ENCODE measurements around the gene RPP25L. TPM values are rescaled to one million over a fixed set of nuclear protein-coding genes. Genes with fewer than 3 reads are reported as not detected.

Gene RPP25L, protein sequence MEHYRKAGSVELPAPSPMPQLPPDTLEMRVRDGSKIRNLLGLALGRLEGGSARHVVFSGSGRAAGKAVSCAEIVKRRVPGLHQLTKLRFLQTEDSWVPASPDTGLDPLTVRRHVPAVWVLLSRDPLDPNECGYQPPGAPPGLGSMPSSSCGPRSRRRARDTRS
- total RNA-seq (21.9 TPM), polyA plus RNA-seq (ENCODE audit: insufficient read depth, low read depth, low replicate concordance) (73.8 TPM)
- long read RNA-seq, donor 1, transcript RPP25L-202 (2 exons, 888 nt), result major isoform, 23 of 28 reads
- long read RNA-seq, donor 1, transcript RPP25L-201 (2 exons, 1,092 nt), result minor isoform, 5 of 28 reads
- long read RNA-seq, donor 1, partial matches to known transcripts, result 0 of 28 reads
- long read RNA-seq, donor 1, other reads (novel, unspliced or antisense), result 0 of 28 reads
- long read RNA-seq, donor 2, transcript RPP25L-202 (2 exons, 888 nt), result major isoform, 18 of 44 reads
- long read RNA-seq, donor 2, partial matches to known transcripts, result 23 of 44 reads
- long read RNA-seq, donor 2, other reads (novel, unspliced or antisense), result 0 of 44 reads
- long read RNA-seq, donor 3, transcript RPP25L-201 (2 exons, 1,092 nt), result minor isoform, 7 of 49 reads
- long read RNA-seq, donor 3, transcript RPP25L-202 (2 exons, 888 nt), result major isoform, 22 of 49 reads
- long read RNA-seq, donor 3, partial matches to known transcripts, result 20 of 49 reads
- long read RNA-seq, donor 3, other reads (novel, unspliced or antisense), result 0 of 49 reads
- long read RNA-seq, donor 4, transcript RPP25L-202 (2 exons, 888 nt), result major isoform, 14 of 15 reads
- long read RNA-seq, donor 4, partial matches to known transcripts, result 0 of 15 reads
- long read RNA-seq, donor 4, other reads (novel, unspliced or antisense), result 0 of 15 reads
- long read RNA-seq, donor 5, partial matches to known transcripts, result 0 of 1 reads
- long read RNA-seq, donor 5, other reads (novel, unspliced or antisense), result 0 of 1 reads
- long read RNA-seq, donor 6, transcript RPP25L-202 (2 exons, 888 nt), result major isoform, 53 of 106 reads
- long read RNA-seq, donor 6, partial matches to known transcripts, result 50 of 106 reads
- long read RNA-seq, donor 6, other reads (novel, unspliced or antisense), result 0 of 106 reads
- long read RNA-seq, donor 7, transcript RPP25L-202 (2 exons, 888 nt), result major isoform, 6 of 9 reads
- long read RNA-seq, donor 7, partial matches to known transcripts, result 0 of 9 reads
- long read RNA-seq, donor 7, other reads (novel, unspliced or antisense), result 2 of 9 reads
- long read RNA-seq, donor 8, transcript RPP25L-202 (2 exons, 888 nt), result major isoform, 16 of 18 reads
- long read RNA-seq, donor 8, partial matches to known transcripts, result 0 of 18 reads
- long read RNA-seq, donor 8, other reads (novel, unspliced or antisense), result 0 of 18 reads
- long read RNA-seq, donor 9, transcript RPP25L-202 (2 exons, 888 nt), result major isoform, 17 of 19 reads
- long read RNA-seq, donor 9, partial matches to known transcripts, result 0 of 19 reads
- long read RNA-seq, donor 9, other reads (novel, unspliced or antisense), result 0 of 19 reads
- long read RNA-seq, donor 10, transcript RPP25L-202 (2 exons, 888 nt), result major isoform, 15 of 15 reads
- long read RNA-seq, donor 10, partial matches to known transcripts, result 0 of 15 reads
- long read RNA-seq, donor 10, other reads (novel, unspliced or antisense), result 0 of 15 reads

DNA sequence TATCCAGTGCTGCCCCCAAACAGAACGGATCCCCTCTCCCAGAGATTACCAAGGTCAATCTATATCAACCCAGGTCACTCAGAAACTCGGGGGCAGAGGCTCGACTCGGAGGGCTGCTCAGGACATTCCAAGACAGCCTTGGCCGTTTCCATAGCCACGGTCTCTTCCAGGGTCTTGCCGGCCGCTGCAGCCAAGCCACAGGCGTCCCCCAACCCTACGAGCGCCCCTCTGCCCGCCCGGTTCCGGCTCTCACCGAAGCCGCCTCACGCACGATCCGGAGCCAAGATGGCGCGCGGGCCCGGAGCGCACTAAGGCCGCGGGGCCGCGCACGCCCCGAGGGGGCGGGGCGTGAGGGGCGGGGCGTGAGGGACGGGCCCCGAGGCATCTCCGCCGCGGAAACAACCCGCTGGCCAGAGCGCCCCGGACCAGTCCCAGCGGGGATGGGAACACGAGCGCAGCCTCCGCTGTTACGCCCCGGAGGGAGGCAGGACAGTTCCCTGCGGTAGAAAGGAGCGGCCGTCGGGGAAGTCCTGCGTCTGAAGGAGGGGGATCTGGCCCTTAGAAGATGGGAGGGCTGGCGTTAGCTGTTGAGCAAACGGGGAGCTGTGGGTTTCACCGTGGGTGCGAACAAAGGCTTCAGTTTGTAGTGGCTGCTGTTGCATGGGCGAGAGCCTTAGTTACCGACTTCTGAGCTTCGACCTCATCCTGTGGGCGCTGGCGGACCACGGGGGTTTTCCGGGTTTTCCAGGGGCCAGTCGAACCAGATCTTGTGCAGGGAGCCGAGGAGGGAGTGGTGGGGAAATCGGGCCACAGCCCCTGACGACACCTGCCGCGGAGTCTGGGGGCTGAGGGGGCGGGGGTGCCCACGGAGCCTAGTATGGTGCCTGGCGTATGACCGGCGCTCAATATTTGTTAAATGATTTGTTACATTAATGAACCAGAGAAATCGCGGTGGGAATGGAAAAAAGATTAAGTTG, at the start of gene RPP25L:
RPP25L (minus strand) TSS at position 287 of the 977 bp plus-strand sequence. CDS start 801 bp downstream, outside the sequence.
- DNase-seq (peak; percentile 82 to 96 (median 91)), FAIRE-seq (no peak)
- peak within 1 kb of the TSS; percentile 78 to 91 (median 88) for H3K4me3 ChIP-seq (ENCODE audit: low read length in 3 of 3)
- H3K9me3 ChIP-seq (ENCODE audit: control insufficient read depth in 2 of 3, insufficient read depth in 1 of 3, low read length in 3 of 3), result no peaks in the 10 kb centered on the region
- intact Hi-C loops (cut with DNase I), result no loop called here
- TF ChIP-seq CTCF (IDR thresholded peaks at IDR 0.05; ENCODE audit: borderline replicate concordance, extremely low read depth, insufficient read depth), result no peak
- no peaks in the 10 kb centered on the region for H3K27me3 ChIP-seq (ENCODE audit: control insufficient read depth, insufficient read depth, low read length)
- peaks cover 4 to 22% (median 18%) of the 10 kb centered on the region in 3 donors for H3K36me3 ChIP-seq (ENCODE audit: control insufficient read depth in 2 of 3, insufficient read depth in 3 of 3, low read length in 3 of 3)
- H3K9ac ChIP-seq (ENCODE audit: low read length in 3 of 3), result peak within 1 kb of the TSS; percentile 58 to 88 (median 80)
- peaks cover 0 to 15% (median 11%) of the 10 kb centered on the region in 3 donors for H3K4me1 ChIP-seq (ENCODE audit: control insufficient read depth in 2 of 3, insufficient read depth in 2 of 3, low read depth in 1 of 3, low read length in 3 of 3)
- H3K27ac ChIP-seq (ENCODE audit: low read depth in 2 of 2, low read length in 2 of 2), result peak within 1 kb of the TSS; percentile 26 to 57

- Histone ChIP-seq H3K27me3 (ENCODE audit: control insufficient read depth, insufficient read depth, low read length) (no peaks in the 10 kb centered on the region), H3K9me3 (ENCODE audit: control insufficient read depth in 2 of 3, insufficient read depth in 1 of 3, low read length in 3 of 3) (no peaks in the 10 kb centered on the region), H3K4me3 (ENCODE audit: low read length in 3 of 3) (no peak overlapping the region), H3K36me3 (ENCODE audit: control insufficient read depth in 2 of 3, insufficient read depth in 3 of 3, low read length in 3 of 3) (peaks cover 0 to 4% (median 0%) of the 10 kb centered on the region in 3 donors), H3K4me1 (ENCODE audit: control insufficient read depth in 2 of 3, insufficient read depth in 2 of 3, low read depth in 1 of 3, low read length in 3 of 3) (peaks cover 0 to 2% (median 0%) of the 10 kb centered on the region in 3 donors), H3K27ac (ENCODE audit: low read depth in 2 of 2, low read length in 2 of 2) (no peak overlapping the region), H3K9ac (ENCODE audit: low read length in 3 of 3) (no peak overlapping the region)
- intact Hi-C loops (cut with DNase I), result no loop called here
- DNase-seq, result no peak
- no peak for FAIRE-seq
- no peak for TF ChIP-seq CTCF (IDR thresholded peaks at IDR 0.05; ENCODE audit: borderline replicate concordance, extremely low read depth, insufficient read depth)
Observed at GRCh38 chr9:34659592-34660253, 47.8 kb upstream of the RPP25L start.
